ENCODE measurements around the gene CIB2. TPM values are rescaled to one million over a fixed set of nuclear protein-coding genes. Genes with fewer than 3 reads are reported as not detected.

The CIB2 gene
- polyA plus RNA-seq, 1 donor (not counting 4 experiments of a cell fraction or from before 2014, with no cell fraction given): 4.1 TPM

GRCh38 chr15:78120523-78120922 is 10.7 kb downstream of the CIB2 start:
- no peak for DNase-seq (ENCODE audit: low read depth, low spot score)
- no peak for FAIRE-seq
- dilution Hi-C loops (cut with MboI; ENCODE audit: extremely low pct_ligation_motif_present, low sequenced_read_pairs): no loop called here
- no peaks in the 10 kb centered on the region for H3K79me2 ChIP-seq (ENCODE audit: control insufficient read depth, insufficient read depth, low read length)
- H3K36me3 ChIP-seq (ENCODE audit: control insufficient read depth in 2 of 2, extremely low read depth in 1 of 2, insufficient read depth in 2 of 2, low read length in 2 of 2): no peaks in the 10 kb centered on the region
- H3K4me3 ChIP-seq (ENCODE audit: control insufficient read depth in 2 of 3, extremely low read depth in 1 of 3, insufficient read depth in 2 of 3, low read depth in 1 of 3, low read length in 3 of 3): no peak overlapping the region
- H3K9me3 ChIP-seq (ENCODE audit: control insufficient read depth, low read depth, low read length): no peaks in the 10 kb centered on the region
- no peaks in the 10 kb centered on the region for H3K9me1 ChIP-seq (ENCODE audit: control insufficient read depth, extremely low read depth, insufficient read depth, low read length)
- H3K9ac ChIP-seq (ENCODE audit: control insufficient read depth, extremely low read depth, insufficient read depth, low read length): no peak overlapping the region
- H3K4me2 ChIP-seq (ENCODE audit: control insufficient read depth, extremely low read depth, insufficient read depth, low read depth, low read length): no peak overlapping the region
- H3K27me3 ChIP-seq (ENCODE audit: control insufficient read depth, extremely low read depth, insufficient read depth, low read length): no peaks in the 10 kb centered on the region
- TF ChIP-seq CTCF (optimal IDR thresholded peaks at IDR 0.05 in 1 of 3, IDR thresholded peaks at IDR 0.05 in 1 of 3, conservative IDR thresholded peaks at IDR 0.05 in 1 of 3; ENCODE audit: extremely low read depth in 1 of 3, insufficient read depth in 2 of 3, low read length in 3 of 3) (no peak), EZH2 (IDR thresholded peaks at IDR 0.05; ENCODE audit: low read length) (no peak)
- no peaks in the 10 kb centered on the region for H3K4me1 ChIP-seq (ENCODE audit: control insufficient read depth, extremely low read depth, insufficient read depth, low read length)
- no peaks in the 10 kb centered on the region for H4K20me1 ChIP-seq (ENCODE audit: control insufficient read depth, extremely low read depth, insufficient read depth, low read length)
- no peak overlapping the region for H3K27ac ChIP-seq (ENCODE audit: control insufficient read depth, insufficient read depth, low read length)
- H2AFZ ChIP-seq (ENCODE audit: control insufficient read depth, low read length): no peak overlapping the region

GRCh38 chr15:78112551-78112950 is 18.7 kb downstream of the CIB2 start:
- dilution Hi-C loops (cut with MboI; ENCODE audit: extremely low pct_ligation_motif_present, low sequenced_read_pairs): no loop called here
- FAIRE-seq (no peak), DNase-seq (ENCODE audit: low read depth, low spot score) (no peak)
- Histone ChIP-seq H3K9me1 (ENCODE audit: control insufficient read depth, extremely low read depth, insufficient read depth, low read length) (no peaks in the 10 kb centered on the region), H3K4me1 (ENCODE audit: control insufficient read depth, extremely low read depth, insufficient read depth, low read length) (no peaks in the 10 kb centered on the region), H2AFZ (ENCODE audit: control insufficient read depth, low read length) (no peak overlapping the region), H3K4me2 (ENCODE audit: control insufficient read depth, extremely low read depth, insufficient read depth, low read depth, low read length) (no peak overlapping the region), H3K9ac (ENCODE audit: control insufficient read depth, extremely low read depth, insufficient read depth, low read length) (no peak overlapping the region), H3K27me3 (ENCODE audit: control insufficient read depth, extremely low read depth, insufficient read depth, low read length) (no peaks in the 10 kb centered on the region), H3K79me2 (ENCODE audit: control insufficient read depth, insufficient read depth, low read length) (no peaks in the 10 kb centered on the region), H3K36me3 (ENCODE audit: control insufficient read depth in 2 of 2, extremely low read depth in 1 of 2, insufficient read depth in 2 of 2, low read length in 2 of 2) (no peaks in the 10 kb centered on the region), H3K27ac (ENCODE audit: control insufficient read depth, insufficient read depth, low read length) (no peak overlapping the region), H3K4me3 (ENCODE audit: control insufficient read depth in 2 of 3, extremely low read depth in 1 of 3, insufficient read depth in 2 of 3, low read depth in 1 of 3, low read length in 3 of 3) (no peak overlapping the region), H3K9me3 (ENCODE audit: control insufficient read depth, low read depth, low read length) (no peaks in the 10 kb centered on the region), H4K20me1 (ENCODE audit: control insufficient read depth, extremely low read depth, insufficient read depth, low read length) (no peaks in the 10 kb centered on the region)
- TF ChIP-seq EZH2 (IDR thresholded peaks at IDR 0.05; ENCODE audit: low read length) (no peak), CTCF (optimal IDR thresholded peaks at IDR 0.05 in 1 of 3, IDR thresholded peaks at IDR 0.05 in 1 of 3, conservative IDR thresholded peaks at IDR 0.05 in 1 of 3; ENCODE audit: extremely low read depth in 1 of 3, insufficient read depth in 2 of 3, low read length in 3 of 3) (no peak)

All from keratinocyte (primary cell).